ENCODE measurements around the gene F12. TPM values are rescaled to one million over a fixed set of nuclear protein-coding genes. Genes with fewer than 3 reads are reported as not detected.
A peak's percentile ranks its signal among the peaks of the same experiment; 100 is the strongest.

F12 gene
- total and polyA plus RNA-seq, 2 of the 8 experiments (the other 6 are each of a cell fraction or from before 2014, with no cell fraction given), result 6.5 to 7.8 TPM

- TF ChIP-seq MAFK (IDR thresholded peaks at IDR 0.05; ENCODE audit: low read depth, low read length), result no peak
- no peak for TF ChIP-seq SIRT6 (IDR thresholded peaks at IDR 0.05; ENCODE audit: low read length)
- TF ChIP-seq CBX5 (IDR thresholded peaks at IDR 0.05; ENCODE audit: low read depth, low read length), result no peak
- no peak for TF ChIP-seq HDAC6 (IDR thresholded peaks at IDR 0.05; ENCODE audit: low read depth, low read length)
- no peak for TF ChIP-seq HDAC2 (IDR thresholded peaks at IDR 0.05; ENCODE audit: borderline replicate concordance in 1 of 2, low read depth in 2 of 2, low read length in 2 of 2)
- TF ChIP-seq E2F6 (IDR thresholded peaks at IDR 0.05), result no peak
- no peak; the same call in 1 of the 2 replicates for TF ChIP-seq GTF2F1 (IDR thresholded peaks at IDR 0.05; ENCODE audit: borderline replicate concordance, low read depth, low read length)
- TF ChIP-seq SAP30 (IDR thresholded peaks at IDR 0.05; ENCODE audit: insufficient read depth, insufficient replicate concordance, low read length), result no peak
- no peak for TF ChIP-seq ATF3 (IDR thresholded peaks at IDR 0.05; ENCODE audit: insufficient read depth, low read depth, low read length)
- TF ChIP-seq MAX (IDR thresholded peaks at IDR 0.05), result peak; percentile 57; the same call in 1 of the 2 replicates
- TF ChIP-seq SP4 (IDR thresholded peaks at IDR 0.05; ENCODE audit: low read length), result peak; percentile 60; the same call in 1 of the 2 replicates
- no peak for TF ChIP-seq CHD2 (IDR thresholded peaks at IDR 0.05; ENCODE audit: low read length)
- TF ChIP-seq TAF7 (optimal IDR thresholded peaks at IDR 0.05; ENCODE audit: borderline replicate concordance, low read depth, low read length), result peak; percentile 61
- TF ChIP-seq BACH1 (IDR thresholded peaks at IDR 0.05; ENCODE audit: low read length), result no peak
- no peak for TF ChIP-seq ATF2 (IDR thresholded peaks at IDR 0.05; ENCODE audit: low read length)
- TF ChIP-seq CHD1 (IDR thresholded peaks at IDR 0.05; ENCODE audit: low read depth, low read length), result no peak
- peak; percentile 97 for TF ChIP-seq ASH2L (IDR thresholded peaks at IDR 0.05; ENCODE audit: low read length)
- no peak for TF ChIP-seq JUND (IDR thresholded peaks at IDR 0.05; ENCODE audit: low read length)
- TF ChIP-seq RBBP5 (IDR thresholded peaks at IDR 0.05; ENCODE audit: borderline replicate concordance, low read depth, low read length), result no peak; the same call in none of the 2 replicates
These were observed 42.6 kb downstream of the F12 start (continued) for GRCh38 chr5:177366528-177367322.
